Cardiac fibroblast (primary cell): ENCODE measurements around the gene HIGD1A.
"Not testable (repeated sequence)": the region's sequence is repeated elsewhere in the genome, so short reads cannot be mapped to it uniquely, and the experiment has no call there.

ENCODE experiments used
- DNase-seq, 2 donors: peaks; one replicate each; pipeline versions ENCODE4 v3.0.0 to v3.0.0-alpha.2; 2010; ENCODE audit warnings: low read depth in 2 of 2
- H3K4me3 ChIP-seq, 2 donors: replicated peaks in 1 of 2; 1 replicate in 1 of 2; 2 replicates in 1 of 2; pipeline ENCODE4 v1.5.1; 2011; ENCODE audit warnings: low read depth in 2 of 2, low read length in 2 of 2, mild to moderate bottlenecking in 2 of 2, moderate library complexity in 1 of 2
- TF ChIP-seq, protein P1 (sequence below): IDR thresholded peaks from one replicate; pipeline ENCODE4 v1.5.1; 2011; ENCODE audit warnings: low read depth, mild to moderate bottlenecking, low read length, inconsistent platforms

The HIGD1A gene

DNA sequence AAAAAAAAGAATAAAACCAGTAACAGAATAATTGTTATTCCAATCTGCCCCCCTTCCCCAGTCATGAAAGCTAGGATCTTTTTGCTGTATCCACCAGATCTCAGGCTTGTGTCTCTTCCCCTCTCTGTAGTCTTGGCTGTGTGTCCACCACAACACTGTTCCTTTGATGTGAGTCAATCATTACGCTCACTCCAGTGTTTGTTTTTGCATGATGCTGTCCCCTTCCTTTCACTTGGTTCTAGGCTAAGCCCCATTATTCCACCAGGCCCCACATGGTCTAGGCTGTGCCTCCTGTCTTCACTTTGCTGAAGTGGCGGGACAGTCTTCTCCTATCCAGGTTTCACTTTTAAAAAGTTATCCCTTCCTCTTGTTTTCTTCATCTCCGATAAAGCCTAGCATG lies 18.5 kb upstream of the HIGD1A start:
- TF ChIP-seq, protein P1, sequence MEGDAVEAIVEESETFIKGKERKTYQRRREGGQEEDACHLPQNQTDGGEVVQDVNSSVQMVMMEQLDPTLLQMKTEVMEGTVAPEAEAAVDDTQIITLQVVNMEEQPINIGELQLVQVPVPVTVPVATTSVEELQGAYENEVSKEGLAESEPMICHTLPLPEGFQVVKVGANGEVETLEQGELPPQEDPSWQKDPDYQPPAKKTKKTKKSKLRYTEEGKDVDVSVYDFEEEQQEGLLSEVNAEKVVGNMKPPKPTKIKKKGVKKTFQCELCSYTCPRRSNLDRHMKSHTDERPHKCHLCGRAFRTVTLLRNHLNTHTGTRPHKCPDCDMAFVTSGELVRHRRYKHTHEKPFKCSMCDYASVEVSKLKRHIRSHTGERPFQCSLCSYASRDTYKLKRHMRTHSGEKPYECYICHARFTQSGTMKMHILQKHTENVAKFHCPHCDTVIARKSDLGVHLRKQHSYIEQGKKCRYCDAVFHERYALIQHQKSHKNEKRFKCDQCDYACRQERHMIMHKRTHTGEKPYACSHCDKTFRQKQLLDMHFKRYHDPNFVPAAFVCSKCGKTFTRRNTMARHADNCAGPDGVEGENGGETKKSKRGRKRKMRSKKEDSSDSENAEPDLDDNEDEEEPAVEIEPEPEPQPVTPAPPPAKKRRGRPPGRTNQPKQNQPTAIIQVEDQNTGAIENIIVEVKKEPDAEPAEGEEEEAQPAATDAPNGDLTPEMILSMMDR = no peak
- no peak overlapping the region for H3K4me3 ChIP-seq
- no peak for DNase-seq

DNA sequence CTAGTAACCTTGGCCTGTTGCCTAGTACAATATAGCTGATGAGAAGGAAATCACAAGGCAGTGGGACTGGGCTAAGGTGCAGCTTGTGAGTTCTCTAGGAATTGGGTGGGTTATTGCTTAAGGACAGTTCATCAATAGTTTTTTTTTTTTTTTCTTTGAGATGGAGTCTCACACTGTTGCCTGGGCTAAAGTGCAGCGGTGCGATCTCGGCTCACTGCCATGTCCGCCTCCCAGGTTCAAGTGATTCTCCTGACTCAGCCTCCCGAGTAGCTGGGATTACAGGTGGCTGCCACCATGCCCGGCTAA lies 16.4 kb upstream of the HIGD1A start:
- TF ChIP-seq, protein P1 = no peak
- no peak for DNase-seq
- no peak overlapping the region for H3K4me3 ChIP-seq

DNA sequence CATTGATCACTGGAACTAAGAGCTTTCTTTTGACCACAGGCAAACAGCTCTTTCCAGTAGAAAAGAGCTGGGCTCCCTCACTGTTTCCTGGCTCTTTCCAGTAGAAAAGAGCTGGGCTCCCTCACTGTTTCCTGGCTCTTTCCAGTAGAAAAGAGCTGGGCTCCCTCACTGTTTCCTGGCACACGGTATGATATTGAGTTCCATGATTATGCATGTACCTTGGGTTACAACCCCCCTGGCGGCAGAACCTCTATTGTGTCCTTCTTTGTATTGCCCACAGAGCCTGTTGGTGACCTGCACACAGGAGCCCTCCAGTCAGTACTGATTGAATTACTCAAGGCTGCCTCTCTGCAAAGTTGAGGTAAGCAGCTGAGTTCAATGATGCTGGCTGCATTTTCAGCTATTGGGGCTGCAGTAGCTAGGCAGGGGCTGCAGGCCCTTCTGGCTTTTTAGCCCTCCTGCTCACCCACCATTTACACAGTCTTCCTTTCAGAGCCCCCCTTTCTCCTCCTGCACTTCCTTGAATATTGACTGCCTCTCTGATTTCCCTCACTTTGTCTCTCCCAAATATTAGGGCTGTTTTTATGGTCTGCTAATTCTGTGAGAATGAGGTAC lies 15.2 kb upstream of the HIGD1A start:
- TF ChIP-seq, protein P1 = no peak
- no peak overlapping the region for H3K4me3 ChIP-seq
- no peak for DNase-seq

DNA sequence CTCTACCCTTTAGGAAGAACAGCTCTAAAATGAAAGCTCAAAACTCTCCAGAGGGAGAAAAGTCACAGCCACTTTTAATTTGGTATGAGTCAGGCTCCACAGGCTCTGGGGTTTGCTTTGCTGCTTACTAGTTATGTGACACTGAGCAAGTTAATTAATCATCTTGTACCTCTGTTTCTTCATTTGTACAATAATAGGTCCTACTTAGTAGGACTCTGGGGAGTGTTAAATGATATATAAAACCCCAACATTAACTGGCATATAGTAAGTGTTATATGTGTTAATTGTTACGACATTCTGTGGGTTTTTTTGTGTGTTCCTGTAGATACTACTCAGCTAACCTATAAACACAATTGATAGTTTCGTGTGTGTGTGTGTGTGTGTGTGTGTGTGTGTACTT lies 11.5 kb upstream of the HIGD1A start:
- DNase-seq = no peak
- TF ChIP-seq, protein P1 = no peak
- H3K4me3 ChIP-seq = no peak overlapping the region

DNA sequence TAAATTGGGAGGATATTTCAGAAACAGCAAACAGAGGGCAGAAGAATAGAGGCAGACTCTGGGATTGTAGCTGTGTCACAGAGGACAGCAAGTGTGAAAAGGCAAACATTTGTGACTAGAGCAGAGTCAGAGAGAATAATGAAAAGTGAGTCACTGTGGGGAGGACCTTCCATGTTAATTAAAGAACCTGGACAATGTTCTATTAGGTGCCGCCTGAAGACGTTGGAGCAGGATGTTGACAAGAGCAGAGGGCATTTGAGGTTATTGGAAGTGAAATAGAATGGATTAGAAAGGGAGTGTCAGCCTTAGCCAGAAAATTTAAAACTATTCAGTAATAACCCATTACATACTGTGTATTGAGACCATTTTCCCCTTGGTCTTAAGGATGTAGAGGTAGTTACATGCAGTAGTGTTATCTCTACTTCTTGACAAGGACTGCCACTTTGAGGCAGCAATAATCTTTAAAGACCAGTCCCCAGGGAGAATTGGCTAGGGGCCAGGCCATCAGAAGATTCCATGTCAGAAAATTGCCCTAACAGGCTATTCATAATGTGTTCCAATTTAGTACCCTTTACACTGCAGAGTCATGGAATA lies 10.7 kb upstream of the HIGD1A start:
- TF ChIP-seq, protein P1 = no peak
- H3K4me3 ChIP-seq = no peak overlapping the region
- DNase-seq = no peak

DNA sequence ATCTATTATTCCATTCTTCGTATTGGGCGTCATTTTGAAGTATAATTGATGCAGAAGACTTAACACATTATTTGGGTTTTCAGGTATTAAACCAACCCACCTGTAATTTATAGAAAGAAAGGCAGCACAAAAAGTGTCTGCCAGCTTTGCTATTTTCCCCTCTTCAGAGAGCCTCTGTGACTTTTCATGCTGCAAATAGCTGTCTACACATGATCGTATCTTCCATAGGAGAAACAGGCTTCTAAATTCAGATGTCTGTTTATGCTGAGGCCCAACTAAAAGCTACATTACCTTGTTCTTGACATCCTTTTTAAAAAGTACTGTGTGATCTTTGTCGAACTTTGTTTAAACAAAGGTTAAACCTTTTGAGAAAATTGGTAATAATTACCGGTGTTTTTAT lies 10.0 kb upstream of the HIGD1A start:
- TF ChIP-seq, protein P1 = no peak
- H3K4me3 ChIP-seq = no peak overlapping the region
- no peak for DNase-seq

DNA sequence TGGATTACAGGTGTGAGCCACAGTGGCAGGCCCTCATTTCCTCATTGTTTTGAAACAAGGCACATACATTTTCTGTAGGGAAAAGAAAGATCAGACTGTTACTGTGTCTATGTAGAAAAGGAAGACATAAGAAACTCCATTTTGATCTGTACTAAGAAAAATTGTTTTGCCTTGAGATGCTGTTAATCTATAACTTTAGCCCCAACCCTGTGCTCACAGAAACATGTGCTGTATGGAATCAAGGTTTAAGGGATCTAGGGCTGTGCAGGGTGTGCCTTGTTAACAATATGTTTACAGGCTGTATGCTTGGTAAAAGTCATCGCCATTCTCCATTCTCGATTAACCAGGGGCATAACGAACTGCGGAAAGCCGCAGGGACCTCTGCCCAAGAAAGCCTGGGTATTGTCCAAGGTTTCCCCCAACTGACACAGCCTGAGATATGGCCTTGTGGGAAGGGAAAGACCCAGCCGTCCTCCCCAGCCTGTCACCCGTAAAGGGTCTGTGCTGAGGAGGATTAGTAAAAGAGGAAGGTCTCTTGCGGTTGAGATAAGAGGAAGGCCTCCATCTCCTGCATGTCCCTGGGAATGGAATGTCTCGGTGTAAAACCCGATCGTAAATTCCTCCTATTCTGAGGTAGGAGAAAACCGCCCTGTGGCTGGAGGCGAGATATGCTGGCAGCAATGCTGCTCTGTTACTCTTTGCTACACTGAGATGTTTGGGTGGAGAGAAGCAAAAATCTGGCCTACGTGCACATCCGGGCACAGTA lies 7.0 kb upstream of the HIGD1A start:
- DNase-seq = peak in 1 of 2 donors; percentile 12
- H3K4me3 ChIP-seq = not testable (repeated sequence)

DNA sequence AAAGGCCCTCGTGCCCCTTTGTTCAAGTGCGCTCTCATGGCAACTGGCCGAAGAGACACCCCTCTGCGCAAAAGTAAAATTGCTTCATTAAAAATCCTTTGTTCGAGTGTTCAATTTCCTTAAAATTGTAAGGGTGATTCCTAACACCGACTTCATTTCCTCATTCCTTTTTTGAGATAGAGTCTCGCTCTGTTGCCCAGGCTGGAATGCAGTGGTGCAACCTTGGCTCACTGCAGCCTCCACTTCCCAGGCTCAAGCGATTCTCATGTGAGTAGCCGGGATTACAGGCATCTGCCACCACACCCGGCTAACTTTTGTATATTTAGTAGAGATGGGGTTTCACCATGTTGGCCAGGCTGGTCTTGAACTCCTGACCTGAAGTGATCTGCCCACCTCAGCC lies 6.4 kb upstream of the HIGD1A start:
- not testable (repeated sequence) for H3K4me3 ChIP-seq, DNase-seq
